ENCODE measurements around the gene SMPD4.
"Not testable (repeated sequence)": the region's sequence is repeated elsewhere in the genome, so short reads cannot be mapped to it uniquely, and the experiment has no call there.

Gene SMPD4

GRCh38 chr2:130157354-130157753 is 24.0 kb downstream of the SMPD4 start:
- not testable (repeated sequence) for DNase-seq

- no peak for DNase-seq
Measured at GRCh38 chr2:130156624-130157004, 24.8 kb downstream of the SMPD4 start.

GRCh38 chr2:130155956-130156623 is 25.3 kb downstream of the SMPD4 start:
- DNase-seq = peak; percentile 19

DNA sequence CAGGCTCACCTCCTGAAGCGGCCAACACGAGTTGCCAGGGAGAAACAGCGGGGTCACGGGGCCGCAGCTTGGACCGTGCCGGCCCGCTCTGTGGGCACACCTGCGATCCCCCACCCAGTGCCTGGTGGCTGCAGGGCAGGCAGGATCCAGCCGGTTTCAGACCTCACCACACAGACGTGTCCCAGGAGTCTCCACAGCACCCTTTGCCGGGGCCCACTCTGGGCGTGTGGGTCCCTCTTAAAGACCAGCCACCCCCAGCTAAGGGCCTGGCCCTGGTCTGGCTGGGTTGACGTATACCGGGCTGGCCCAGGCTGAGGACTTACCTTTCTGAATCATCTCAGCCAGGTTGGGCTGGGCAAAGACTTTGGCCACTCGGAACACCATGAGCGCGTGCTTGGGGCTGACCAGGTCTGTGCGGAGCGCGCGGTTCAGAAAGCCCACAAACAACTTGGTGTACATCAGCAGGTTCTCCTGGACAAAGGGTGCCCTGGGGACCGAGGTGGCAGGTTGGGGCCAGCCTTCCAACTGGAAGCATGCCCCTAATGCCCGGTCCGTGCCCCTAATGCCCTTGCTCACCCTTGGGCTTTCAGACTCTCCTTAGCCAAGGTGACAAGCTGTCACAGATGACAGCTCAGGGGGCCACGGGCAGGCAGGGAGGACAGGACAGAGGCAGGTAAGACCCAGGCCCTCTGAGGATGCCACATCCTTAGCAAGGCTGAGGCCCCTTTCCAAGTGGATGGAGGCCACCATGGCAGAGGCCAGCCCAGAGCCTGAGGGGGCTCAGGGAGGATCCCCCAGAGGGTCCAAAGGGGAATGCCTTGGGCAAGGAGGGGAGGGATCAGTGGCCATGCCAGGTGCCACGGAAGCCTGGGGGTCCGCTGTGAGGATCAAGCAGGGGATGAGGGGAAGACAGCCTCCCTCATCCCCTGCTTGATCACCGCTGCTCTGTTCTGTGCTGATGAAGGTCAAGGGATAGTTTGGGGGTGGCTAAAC is 26.3 kb downstream of the SMPD4 start:
- DNase-seq = no peak

GRCh38 chr2:130154423-130154770 is 27.0 kb downstream of the SMPD4 start:
- not testable (repeated sequence) for DNase-seq

DNA sequence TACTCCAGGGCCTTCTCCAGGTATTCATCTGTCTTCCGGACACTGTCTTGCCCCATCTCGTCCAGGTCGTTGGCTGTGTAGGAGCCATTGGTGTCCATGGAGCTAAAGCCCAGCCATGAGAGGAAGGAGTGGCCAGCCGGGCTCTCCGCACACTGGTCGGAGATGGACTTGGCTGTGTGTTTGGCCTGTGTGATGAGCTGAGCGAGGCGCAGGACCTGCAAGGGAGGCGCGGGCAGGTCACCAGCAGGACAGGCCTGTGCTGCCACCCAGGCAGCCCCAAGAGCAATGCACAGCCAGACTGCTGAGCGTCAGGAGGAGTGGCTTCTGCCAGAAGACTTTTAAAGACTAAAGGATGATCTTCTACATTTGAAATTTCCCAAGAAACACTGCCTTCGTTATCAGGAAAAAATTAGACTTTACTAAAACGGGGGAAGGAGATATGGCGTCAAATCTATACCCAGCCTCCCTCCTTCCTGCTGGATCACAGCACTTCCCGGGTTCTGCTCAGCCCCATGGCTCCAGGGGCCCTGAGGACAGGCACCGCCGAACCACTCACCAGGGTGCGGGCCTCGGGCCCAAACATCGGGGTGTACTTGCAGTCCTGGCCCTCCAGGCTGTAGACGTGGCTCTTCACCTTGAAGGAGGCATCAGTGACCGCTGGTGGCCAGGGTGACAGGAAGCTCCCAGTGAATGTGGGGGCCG is 27.5 kb downstream of the SMPD4 start:
- DNase-seq = not testable (repeated sequence)

DNA sequence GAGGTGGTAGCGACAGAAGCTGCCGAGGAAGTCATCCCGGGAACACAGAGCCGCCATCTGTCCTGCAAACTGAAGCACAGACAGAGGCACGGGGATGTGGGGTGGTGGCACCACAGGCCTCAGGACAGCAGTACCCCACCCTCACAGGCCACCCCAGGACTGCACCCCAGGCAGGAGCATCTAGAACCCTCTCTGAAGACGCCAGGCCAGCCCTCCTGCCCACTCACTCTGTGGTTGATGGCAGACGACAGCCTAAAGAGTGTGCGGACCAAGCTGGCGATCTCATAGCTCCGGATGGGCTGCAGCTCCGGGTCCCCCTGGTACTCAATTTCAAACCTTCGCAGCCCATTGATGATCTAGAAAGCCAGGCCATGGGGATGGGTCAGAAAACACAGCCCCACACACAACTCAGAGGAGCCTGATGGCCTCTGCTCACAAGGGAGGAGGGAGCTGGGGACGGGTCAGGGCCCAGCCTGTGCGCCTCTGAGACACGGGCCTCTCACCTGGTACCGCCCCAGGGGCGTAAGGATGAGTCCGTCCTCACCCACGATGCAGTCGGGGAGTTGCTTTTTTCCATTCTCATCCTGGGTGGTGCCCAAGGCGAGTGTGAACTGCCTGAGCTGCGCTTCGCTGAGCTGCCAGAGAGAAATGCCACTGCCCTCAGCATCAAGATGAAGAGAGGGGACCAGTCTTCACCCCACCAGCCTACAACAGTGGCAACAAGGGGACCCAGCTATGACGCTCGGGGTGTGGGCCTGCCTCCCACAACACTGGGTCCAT is 28.4 kb downstream of the SMPD4 start:
- no peak for DNase-seq

GRCh38 chr2:130152136-130152815 is 29.1 kb downstream of the SMPD4 start:
- not testable (repeated sequence) for DNase-seq

DNA sequence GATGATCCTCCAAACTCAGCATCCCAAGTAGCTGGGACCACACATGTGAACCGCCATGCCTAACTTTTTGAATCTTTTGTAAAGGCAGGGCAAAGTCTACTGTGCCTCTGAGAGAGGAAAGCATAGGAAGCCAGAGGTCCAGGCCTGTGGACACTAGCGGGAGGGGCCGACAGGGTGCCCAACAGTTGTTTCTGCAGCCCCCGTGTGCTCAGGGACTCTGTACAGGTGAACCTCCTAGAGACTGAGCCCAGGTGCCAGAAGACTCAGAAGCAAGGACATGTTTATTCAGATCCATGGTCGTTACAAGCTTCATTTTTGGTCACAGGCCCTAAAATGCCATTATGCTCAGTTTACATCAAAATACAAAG is 30.3 kb downstream of the SMPD4 start:
- DNase-seq = not testable (repeated sequence)

DNA sequence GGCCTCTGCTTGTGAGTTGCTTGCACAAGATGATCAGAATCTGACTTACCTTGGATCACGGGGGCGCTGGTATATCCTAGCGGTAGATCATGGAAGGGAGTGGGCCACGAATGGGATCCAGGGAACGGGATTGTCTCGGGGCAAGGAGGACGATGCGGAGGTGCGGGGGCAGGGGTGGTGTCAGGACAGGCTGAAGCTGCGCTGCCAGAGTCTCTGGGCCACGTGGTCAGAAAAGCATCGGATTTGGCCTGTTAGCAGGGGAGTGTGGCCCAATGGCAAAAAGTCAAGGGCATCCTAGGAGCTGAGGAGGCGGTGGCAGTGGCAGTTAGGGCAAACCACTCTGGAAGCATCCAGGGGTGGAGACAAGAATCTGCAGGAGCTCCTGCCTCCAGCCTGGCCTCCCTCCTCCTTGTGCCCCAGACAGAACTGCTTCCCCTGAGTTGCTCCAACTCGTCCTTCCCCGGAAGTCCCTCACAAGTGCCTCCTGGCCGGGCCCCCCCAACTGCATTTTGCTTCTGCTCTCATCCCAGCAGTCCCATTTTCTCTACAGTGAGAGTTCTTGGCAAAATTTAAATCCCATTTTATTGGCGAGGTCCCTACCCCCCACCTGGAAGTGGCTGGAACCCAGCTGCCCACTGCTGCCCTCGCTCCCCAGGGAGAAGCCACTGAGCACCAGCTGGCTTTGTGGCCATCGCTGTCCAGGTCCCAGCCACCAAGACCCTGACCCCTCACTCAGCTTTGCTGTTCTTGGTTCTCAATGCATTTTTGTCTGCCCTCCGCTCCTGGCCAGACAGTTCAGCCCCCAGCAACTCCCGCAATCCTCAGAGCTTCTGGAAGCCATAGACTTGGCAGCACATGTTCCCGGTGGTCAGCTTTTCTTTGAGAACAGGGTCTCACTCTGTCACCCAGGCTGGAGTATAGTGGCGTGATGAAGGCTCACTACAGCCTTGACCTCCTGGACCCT is 30.9 kb downstream of the SMPD4 start:
- no peak for DNase-seq

DNA sequence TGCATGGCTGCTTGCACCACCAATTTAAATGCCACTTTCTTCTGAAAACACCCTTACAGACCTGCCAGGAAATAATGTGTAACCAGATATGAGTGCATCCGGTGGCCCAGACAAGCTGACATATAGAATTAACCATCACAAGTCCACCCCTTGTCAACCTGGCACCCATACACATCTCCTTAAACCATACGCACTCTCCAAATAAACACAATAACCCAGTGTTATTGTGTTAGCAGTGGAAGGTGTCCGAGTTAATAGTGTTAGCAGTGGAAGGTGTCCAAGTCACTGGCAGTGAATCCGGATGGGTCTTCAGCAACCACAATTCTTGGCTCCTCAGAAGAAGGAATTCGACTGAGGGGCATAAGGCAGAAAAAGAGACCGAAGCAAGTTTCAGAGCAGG is 32.9 kb downstream of the SMPD4 start:
- not testable (repeated sequence) for DNase-seq

DNA sequence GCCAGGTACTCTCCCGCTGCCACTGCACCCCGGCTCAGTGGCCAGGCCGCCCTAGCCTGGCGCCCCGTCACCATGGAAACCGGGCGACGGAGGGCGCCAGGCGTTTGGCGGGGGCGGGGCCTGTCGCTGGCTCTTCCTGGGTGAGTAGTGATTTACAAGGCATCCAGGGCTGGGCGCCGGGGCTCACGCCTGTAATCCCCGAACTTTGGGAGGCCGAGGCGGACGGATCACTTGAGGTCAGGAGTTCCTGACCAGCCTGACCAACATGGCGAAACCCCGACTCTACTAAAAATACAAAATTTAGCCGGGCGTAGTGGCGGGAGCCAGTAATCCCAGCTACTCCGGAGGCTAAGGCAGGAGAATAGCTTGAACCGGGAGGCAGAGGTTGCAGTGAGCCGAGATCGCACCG is 36.4 kb downstream of the SMPD4 start, which contains the start of gene CCDC74B:
CCDC74B (minus strand) TSS at position 107 of the 409 bp plus-strand sequence. CDS start 116 bp downstream, outside the sequence.
- peak; percentile 21 for DNase-seq

DNA sequence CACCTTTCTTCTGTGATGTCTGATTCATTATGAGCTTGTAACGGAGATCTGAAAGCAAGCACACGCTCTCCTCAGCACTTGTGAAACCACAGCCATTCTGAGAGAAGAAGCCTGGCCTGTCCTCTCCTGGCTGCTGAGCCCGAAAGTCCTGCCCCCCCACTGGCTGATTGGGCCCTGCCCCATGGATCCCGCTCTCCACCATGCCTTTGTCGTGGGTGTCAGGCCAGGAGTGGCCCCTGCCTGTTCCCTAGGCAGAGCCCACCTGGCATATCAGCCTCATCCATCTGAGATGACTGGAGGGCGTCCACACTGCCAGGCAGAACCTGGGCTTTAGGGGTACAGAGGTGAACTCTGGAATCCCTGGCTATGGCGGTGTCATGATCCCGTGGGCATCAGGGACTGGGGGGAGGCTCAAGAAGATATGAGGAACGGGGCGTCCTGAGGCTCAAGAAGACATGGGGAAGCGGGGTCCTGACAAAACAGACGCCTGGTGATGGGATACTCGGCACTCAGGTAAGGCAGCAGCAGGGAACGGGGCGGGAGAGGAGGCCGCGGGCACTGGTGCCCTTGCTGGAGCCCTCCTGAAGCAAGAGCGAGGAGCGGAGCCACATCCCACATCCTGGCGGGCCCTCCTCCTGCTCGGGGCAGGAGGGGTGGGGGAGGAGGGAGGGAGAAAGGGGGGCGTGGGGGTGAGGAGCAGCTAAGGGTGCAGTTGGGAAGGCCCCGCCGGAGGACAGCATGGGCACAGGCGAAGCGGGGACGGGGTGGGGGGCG is 37.9 kb downstream of the SMPD4 start:
- DNase-seq = not testable (repeated sequence)

DNA sequence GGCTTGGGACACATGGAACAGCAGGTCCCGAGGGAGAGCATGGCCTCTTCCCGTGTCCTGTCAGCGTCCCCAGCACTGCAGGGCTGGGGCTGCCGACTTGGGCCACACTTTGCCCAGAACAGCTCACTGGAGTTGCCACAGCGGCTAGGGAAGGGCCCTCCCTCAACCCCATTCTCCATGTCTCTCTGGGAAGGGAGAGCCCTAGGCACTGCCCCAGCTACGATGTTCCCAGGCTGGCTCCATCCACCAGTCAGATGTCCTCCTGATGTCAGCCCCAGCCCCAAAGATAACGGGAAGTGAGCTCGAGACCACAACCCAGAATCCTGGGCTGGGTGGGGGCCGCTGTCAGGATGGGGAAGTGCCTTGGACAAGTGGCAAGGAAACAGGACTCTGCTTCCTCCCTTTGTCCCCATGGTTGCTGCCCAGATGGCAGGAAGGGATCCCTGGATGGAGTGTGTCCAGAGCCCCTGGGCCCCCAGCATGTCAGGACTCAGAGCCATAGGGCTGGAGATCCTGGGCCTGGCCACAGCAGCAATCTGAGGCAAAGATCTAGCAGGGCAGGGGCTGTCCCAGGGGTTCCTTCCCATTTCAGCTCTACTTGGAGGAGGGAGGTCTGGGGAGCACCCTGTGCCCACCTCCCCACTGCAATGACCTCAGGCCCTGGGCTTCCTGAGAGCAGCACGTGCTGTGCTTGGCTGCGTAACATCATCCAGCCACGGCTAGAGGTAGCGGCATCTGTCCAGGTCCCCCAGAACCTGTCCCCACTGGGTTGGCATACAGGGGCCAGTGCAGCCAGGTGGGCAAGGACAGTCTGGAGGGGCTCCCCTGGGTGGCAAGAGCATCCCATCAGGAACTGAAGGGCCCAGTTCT is 38.8 kb downstream of the SMPD4 start:
- DNase-seq = not testable (repeated sequence)

DNA sequence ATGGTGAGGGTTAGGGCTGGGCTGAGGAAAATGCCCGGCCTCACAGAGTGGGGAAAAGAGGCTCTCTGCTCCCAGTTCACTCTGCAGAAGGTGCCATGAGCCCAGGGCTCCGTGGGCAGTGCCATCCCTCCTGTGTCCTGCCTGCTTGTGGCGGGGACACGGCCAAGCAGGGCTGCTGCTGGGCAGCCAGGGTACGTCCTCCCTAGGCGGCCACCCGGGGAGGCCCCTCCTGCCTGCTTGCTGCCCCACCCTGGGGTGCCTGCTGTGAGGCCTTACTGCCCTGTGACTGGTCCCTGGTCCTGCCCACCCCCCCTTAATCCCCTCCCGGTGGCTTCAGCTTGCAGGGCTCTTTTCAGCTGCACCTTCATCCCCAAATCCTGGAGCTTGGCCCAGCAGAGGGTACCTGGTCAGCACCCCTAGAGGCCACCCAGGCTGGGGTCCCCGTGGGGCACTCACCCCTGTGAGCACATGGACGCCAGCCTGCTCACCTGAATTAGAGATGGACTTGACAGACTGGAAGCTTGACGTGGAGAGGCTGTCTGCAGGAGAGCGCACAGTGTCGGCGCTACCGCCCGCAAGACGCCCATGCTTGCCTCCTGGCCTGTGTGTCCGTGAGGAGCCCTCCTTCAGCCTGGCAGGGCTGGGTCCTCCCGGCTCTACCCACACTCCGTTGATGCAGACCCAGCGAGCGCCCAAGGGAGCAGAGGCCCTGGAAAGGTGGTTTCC is 39.6 kb downstream of the SMPD4 start:
- not testable (repeated sequence) for DNase-seq

DNA sequence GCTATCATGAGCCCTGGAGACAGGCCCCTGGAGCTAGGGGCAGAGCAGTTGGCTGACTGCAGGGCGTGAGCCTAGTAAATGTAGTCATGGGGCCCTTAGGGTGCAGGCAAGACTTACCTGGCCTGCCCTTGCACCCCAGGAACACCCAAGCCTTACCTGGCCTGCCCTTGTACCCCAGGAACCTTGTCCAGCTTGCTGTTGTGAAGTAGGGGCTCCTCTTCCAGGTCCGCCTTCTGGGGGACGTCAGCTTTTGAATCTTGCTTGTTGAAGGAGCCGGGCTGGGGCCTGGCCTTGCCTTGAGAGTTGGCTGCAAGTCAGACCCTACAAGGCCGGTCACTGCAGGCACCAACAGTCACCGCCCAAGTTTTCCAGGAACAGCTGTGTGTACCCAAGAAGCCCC is 40.4 kb downstream of the SMPD4 start:
- DNase-seq = not testable (repeated sequence)

DNA sequence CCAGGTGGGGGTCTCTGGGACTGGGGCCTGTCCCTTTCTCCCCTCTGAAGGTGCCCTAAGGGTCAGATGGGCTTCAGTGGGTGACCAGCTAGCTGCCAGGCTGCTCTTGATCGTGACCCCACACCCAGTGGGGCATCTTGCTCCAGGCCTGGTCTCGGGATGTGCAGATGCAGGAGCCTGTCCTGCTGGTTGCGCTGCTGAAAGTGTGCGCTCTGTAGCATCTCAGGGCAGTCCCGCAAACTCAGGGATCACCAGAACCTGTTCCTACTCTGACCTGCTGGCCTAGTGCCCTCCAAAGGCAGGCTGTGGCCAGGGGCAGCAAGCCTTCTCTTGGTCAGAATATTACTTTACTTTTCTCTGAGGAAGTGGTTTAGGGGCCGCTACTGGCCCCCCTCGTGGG is 40.9 kb downstream of the SMPD4 start:
- DNase-seq = not testable (repeated sequence)
